ENCODE results near the gene PHF20.

Gene PHF20

DNA sequence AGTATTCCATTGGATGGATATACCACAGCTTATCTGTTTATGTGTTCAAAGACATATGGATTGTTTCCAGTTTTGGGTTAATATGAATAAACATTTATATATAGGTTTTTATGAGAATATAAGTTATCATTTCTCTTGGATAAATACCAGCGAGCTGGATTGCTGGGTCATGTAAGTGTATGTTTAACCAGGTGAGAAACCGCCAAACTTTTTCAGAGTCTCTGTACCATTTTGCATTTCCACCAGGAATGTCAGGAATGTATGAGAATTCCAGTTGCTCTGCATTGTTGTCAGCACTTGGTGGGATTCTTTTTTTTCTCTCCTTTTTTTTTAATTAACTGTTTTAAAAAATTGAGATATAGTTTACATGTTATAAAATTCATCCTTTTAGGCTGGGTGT lies 52.1 kb downstream of the PHF20 start:
- TF ChIP-seq, protein P1, sequence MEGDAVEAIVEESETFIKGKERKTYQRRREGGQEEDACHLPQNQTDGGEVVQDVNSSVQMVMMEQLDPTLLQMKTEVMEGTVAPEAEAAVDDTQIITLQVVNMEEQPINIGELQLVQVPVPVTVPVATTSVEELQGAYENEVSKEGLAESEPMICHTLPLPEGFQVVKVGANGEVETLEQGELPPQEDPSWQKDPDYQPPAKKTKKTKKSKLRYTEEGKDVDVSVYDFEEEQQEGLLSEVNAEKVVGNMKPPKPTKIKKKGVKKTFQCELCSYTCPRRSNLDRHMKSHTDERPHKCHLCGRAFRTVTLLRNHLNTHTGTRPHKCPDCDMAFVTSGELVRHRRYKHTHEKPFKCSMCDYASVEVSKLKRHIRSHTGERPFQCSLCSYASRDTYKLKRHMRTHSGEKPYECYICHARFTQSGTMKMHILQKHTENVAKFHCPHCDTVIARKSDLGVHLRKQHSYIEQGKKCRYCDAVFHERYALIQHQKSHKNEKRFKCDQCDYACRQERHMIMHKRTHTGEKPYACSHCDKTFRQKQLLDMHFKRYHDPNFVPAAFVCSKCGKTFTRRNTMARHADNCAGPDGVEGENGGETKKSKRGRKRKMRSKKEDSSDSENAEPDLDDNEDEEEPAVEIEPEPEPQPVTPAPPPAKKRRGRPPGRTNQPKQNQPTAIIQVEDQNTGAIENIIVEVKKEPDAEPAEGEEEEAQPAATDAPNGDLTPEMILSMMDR (IDR thresholded peaks at IDR 0.05): no peak

DNA sequence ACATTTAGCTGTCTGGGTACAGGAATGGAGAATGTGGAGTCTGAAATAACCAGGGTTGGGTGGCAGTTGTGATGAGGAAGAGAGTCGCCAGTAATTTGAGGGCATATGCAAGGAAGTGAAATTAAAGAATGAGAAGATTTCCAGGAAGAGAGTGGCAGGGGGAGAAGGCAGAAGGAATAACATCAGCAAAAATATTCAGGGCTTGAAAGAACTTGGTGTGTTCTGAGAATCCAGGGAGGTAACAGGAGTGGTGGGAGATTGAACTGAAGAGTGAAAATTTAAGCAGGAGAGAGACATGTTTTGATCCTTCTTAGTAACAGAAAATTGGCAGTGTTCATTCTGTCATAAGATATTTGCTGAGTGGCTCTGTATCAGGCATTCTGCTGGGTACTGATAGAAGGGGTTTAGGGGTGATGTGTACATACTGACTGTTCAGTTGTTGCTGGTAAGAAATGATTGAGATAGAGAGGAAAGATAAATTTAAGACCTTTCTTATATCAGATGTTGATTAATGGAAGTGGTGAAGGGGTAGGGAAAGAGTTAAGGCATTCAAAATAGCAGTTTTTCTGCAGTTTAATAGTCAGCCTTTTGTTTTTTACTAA lies 54.7 kb downstream of the PHF20 start:
- TF ChIP-seq, protein P1 (IDR thresholded peaks at IDR 0.05): no peak

DNA sequence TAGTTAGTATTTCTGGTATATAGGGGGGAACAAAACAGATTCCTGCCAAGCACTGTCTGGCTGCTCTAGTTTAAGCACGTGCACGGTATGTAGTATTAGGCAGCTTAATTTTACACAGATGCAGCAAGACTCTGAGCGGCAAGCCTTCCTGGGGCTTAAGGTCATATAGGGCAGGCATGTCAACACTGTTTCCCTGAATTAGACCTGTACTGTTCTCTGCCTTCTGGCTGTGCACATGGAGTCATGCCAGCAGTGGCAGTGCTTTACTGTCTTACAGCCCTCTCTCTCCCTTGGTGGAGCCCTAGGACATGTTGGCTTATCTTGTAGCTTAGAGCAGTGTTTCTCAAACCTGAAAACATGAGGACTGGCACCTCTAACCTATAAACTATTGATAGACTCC lies 56.6 kb downstream of the PHF20 start:
- TF ChIP-seq, protein P1 (IDR thresholded peaks at IDR 0.05): no peak

DNA sequence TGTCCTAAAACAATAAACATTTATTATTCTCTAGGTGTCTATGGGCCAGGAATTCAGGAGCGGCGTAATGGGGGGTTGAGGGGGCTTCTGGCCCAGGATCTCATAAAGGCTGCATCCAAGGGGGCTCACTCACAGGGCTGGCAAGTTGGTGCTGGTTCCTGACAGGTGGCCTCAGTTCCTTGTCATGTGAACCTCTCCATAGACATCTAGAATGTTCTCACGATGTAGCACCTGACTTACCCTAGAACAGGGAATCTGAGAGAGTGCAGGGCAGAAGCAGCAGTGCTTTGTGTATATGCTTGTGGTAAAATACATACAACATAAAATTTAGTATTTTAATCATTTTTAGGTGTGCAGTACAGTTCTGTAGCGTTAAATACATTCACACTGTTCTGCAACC lies 57.1 kb downstream of the PHF20 start:
- TF ChIP-seq, protein P1 (IDR thresholded peaks at IDR 0.05): no peak

DNA sequence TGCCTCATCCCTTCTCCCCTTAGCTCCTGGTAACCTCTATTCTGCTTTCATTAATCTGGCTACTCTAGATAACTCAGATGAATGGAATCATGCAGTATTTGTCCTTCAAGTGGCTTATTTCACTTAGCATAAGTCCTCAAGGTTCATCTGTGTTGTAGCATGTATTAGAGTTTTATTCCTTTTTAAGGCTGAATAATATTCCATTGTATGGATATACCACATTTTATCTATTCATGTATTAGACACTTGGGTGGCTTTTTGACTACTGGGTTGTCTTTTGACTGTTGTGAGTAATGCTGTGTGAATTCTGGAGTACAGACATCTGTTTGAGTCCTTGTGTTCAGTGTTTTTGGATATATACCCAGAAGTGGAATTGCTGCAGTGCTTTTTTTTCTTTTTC lies 58.4 kb downstream of the PHF20 start:
- TF ChIP-seq, protein P1 (IDR thresholded peaks at IDR 0.05): no peak

DNA sequence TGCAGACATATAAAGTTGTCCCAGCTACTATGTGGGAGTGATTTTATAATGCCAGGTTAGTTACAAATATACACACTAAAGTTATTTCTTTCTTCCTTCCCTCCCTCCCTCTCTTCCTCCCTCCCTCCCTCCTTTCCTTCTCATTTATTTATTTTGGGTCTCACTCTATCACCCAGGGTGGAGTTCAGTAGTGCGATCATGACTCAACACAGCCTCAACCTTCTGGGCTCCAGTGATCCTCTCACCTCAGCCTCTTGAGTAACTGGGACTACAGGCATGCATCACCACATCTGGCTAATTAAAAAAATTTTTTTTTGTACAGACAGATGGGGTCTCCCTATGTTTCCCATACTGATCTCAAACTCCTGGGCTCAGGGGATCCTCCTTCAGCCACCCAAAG lies 59.2 kb downstream of the PHF20 start:
- TF ChIP-seq, protein P1 (IDR thresholded peaks at IDR 0.05): no peak

DNA sequence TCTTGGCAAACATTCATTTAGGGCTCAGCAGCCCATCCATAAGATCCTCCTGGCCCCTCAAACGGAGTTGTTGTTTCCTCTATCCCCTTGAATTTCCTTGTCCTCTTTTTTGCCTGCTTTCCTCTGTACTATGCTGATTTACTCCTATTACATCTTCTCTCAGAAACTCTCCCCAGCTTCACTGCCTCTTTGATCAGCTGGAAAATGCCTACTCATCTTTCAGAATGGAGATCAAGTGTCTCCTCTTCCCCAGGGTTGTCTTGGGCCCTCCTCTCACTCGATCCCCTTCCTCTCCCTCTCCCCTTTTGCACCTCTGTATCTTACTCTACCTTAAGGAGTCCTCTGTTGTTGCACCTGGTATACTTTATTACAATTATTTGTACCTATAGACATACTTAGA lies 60.2 kb downstream of the PHF20 start:
- TF ChIP-seq, protein P1 (IDR thresholded peaks at IDR 0.05): no peak

DNA sequence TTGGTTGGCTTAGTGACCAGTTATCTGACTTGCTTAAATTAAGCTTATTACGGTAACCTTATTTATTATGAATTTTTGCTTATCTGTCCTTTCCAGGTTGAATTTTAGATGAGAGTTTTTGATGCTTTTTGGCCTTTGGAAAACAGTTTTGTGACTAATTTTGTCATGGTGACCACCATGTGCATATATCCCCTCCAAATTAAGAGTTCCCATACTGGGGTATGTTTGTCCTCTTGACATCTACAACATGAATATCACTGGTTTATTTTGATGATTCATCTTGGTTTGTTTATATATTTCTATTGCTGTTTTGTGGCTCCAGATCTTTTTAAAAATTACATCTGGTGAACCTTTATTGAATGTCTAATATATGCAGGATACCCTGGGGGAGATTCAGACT lies 61.4 kb downstream of the PHF20 start:
- TF ChIP-seq, protein P1 (IDR thresholded peaks at IDR 0.05): no peak
